GM18508 (cell line): ENCODE results near the gene CBLN3.

Experiments used
- ATAC-seq: cut with Tn5 transposase; IDR thresholded peaks from one replicate; pipeline ENCODE4 v1.9.1; 2021; ENCODE audit warnings: moderate number of reproducible peaks; ENCODE audit not compliant: insufficient read depth, unreplicated experiment

The CBLN3 gene

DNA sequence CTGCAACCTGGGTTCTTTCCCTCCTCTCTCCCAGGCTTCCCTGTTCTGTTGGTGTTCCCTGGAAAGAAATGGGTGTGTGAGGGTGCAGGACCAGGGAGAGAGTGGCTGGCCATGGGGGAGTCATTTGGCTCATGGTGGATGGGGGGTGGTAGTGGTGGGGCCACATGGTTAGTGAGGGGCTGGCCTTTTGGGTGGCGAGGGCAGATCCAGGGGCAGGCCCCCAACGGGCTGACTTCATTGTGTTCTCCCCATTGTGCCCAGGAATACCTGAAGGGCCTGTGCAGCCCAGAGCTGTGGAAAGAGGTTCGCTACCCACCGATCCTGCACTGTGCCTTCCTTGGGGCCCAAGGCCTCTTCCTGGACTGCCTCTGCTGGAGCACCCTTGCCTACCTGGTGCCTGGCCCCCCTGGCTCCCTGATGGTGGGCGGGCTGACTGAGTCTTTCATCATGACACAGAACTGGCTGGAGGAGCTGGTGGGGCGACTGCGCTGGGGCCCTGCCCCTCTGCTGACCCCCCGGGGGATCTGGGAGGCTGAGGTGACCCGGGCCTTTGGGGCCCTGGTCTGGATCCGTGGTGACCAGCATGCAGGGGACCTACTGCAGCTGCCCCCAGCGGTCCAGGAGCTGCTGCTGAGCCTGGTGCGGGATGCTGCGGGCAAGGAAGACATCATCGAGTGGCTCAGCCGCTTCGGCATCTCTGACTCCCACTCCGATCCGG is 21.7 kb downstream of the CBLN3 start:
- ATAC-seq: no peak

- ATAC-seq: no peak
Observed at GRCh38 chr14:24406416-24406815, 23.1 kb downstream of the CBLN3 start.

- no peak for ATAC-seq
Observed at GRCh38 chr14:24404814-24405213, 24.7 kb downstream of the CBLN3 start.

GRCh38 chr14:24403294-24403998 is 26.0 kb downstream of the CBLN3 start:
- no peak for ATAC-seq

GRCh38 chr14:24401810-24402702 is 27.4 kb downstream of the CBLN3 start:
- ATAC-seq: no peak

GRCh38 chr14:24399999-24400718 is 29.3 kb downstream of the CBLN3 start:
- ATAC-seq: no peak

GRCh38 chr14:24399447-24399822 is 30.0 kb downstream of the CBLN3 start:
- ATAC-seq: no peak

DNA sequence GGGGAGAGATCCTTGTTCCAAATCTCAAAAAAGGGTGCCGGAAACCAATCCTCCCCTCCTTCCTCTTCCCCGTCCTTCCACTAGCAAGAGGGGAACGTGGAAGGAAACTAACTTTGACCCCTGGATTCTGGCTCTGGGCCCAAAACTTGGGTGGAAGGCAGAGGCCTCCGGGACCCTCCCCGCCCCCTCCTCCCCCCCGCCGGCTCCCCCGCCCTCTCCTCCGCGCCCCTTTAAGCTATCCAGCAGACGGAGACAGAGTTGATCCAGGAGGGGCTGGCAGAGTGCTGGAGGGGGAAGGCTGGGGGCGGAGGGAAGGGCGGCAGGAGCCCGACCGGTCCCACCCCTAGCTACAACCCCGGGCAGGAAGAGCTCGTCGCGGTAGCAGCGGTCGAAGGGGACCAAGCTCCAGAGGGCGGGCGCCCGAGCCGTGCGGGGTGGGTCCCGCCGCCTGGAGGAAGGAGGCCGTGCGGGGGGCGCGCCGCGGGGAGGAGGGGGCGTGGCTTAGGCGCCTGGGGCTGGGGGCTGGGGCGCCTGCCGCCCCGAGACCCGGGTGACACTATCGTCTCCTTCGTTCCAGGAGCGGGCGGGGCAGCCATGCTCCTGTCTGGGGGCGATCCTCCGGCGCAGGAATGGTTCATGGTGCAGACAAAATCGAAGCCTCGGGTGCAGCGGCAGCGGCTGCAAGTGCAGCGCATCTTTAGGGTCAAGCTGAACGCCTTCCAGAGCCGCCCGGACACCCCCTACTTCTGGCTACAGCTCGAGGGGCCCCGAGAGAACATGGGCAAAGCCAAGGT is 30.6 kb downstream of the CBLN3 start, which contains the start of gene NYNRIN:
NYNRIN (plus strand) TSS at position 351 of the 794 bp plus-strand sequence; CDS start at position 595, 244 bp downstream.
- no peak for ATAC-seq

GRCh38 chr14:24398293-24398652 is 31.2 kb downstream of the CBLN3 start:
- ATAC-seq: no peak

DNA sequence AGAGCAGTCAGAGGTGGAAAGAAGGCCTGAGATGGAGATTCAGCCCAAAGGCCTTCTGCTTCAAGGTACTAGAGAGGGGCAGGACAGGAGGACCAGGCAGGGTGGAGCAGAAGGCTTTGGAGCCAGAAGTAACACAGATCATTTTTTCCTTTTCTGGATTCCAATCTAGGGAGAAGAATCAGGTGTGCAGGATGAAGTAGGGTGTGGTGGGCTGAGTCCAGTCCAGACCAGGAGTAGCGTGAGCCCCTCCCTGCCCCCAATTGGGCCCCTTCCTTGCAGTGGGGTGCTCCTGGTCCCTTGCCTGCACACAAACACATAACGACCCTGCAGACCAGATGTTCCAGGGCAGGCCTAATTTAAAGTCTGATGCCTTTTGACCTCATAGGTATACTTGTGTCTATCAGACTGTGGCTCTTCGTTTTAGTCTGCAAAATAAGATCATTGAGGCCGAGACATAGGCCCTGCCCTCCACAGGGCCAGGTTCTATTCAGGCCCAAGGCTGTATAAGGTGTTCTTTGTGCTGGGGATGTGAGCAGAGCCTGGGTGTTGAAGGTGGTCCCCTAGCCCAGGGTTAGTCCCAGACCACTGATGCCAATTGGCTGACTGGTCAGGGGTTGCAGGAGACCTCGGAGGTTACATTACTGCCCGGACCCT is 31.7 kb downstream of the CBLN3 start:
- no peak for ATAC-seq

DNA sequence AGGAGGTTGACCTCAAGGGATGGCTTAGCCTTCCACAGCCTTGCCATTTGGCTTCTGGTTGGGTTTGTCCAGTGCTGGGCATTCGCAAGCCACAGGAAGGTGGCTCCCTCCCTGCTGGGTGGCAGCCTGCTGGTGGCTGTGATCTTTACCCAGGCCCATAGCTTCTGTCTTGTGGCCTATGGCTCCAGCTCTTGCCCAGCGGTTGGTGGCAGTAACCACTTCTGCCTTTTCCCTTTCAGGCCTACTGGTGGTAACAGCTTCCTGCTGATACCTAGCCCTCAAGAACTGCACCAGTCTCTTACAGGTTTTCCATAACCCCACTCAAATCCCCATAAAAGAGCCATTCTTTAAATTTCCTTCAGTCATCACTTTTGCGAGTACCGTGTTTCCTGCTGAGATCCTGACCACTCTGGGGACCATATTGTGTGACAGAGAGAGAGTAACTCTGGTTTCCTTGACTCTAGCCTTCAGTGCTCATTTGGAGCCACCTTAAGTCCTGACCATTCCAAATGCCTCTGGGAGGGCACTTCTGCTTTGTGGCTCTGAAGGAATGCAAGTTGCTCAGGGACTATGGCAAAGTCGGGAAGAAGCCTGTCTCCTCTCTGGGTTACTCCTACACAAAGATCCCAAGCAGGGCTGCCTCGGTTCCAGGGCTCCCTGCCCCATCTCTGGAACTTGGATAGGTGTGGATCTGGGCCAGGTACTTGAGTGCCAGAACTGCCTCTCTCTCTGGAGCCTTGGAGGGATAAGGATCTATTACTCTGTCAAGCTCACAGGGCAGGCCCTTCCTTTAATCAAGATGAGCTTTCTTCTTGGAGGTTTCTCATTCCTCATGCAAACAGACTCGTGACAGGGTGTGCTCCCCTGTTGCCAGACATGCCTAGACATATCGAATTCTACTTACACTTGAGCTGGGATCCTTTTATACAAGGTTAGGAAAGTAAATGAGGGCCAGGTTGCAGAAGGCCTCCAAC is 33.6 kb downstream of the CBLN3 start:
- no peak for ATAC-seq

- no peak for ATAC-seq
Observed at GRCh38 chr14:24394275-24394674, 35.2 kb downstream of the CBLN3 start.

- no peak for ATAC-seq
Observed at GRCh38 chr14:24392325-24393091, 37.0 kb downstream of the CBLN3 start.

DNA sequence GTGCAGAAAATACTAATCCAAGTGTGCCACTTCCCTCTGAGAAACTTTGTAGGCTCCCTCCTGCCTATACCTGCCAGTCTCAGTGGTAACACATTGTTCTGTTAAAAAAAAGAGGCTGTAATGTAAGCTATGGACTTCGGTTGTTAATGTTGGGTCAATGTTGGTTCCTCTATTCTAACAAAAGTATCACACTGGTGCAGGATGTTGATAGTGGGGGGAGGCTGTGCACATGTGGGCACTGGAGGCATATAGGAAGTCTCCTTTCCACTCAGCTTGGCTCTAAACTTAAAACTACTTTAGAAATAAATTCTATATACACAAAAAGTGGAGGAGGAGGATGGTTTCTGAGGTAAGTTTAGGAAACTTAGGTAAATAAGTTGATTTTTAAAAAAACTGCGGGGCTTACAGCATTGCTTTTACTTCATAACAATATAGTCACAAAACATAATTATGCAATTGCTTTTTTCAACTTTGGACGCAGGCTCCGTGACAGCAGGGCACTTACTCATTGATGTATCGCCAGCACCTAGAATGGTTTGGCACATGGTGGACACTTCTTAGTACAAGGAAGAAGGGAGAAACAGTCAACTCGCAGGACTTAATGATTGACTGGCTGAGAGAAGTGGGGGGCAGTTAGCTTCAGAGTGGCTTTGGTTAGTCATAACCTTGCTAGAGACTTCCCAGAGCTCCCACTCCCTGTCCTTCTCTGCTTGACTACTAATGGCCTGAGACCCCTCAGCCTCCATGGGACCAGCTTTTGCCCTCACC is 38.6 kb downstream of the CBLN3 start:
- no peak for ATAC-seq

- no peak for ATAC-seq
Observed at GRCh38 chr14:24389226-24389848, 40.1 kb downstream of the CBLN3 start.
